ENCODE measurements around the gene DKK2.

- TF ChIP-seq POLR2A (IDR thresholded peaks at IDR 0.05; ENCODE audit: low read depth, low read length) (no peak), HDAC2 (IDR thresholded peaks at IDR 0.05) (no peak), CTCF (IDR thresholded peaks at IDR 0.05 in 2 of 3, conservative IDR thresholded peaks at IDR 0.05 in 1 of 3; ENCODE audit: control insufficient read depth in 2 of 3, extremely low read depth in 1 of 3, insufficient read depth in 1 of 3, low read depth in 3 of 3, low read length in 3 of 3) (no peak; a peak in 1 of 6 replicates), KDM1A (IDR thresholded peaks at IDR 0.05; ENCODE audit: borderline replicate concordance) (no peak), ZNF274 (IDR thresholded peaks at IDR 0.05; ENCODE audit: insufficient read depth, insufficient read length) (no peak), TARDBP (IDR thresholded peaks at IDR 0.05; ENCODE audit: borderline replicate concordance) (no peak), ASH2L (IDR thresholded peaks at IDR 0.05; ENCODE audit: borderline replicate concordance, low read depth) (no peak), JUND (IDR thresholded peaks at IDR 0.05; ENCODE audit: low read depth, low read length) (no peak), RAD21 (IDR thresholded peaks at IDR 0.05; ENCODE audit: insufficient read depth, low read depth, low read length) (no peak)
Measured at GRCh38 chr4:107044170-107044569, 8.1 kb upstream of the DKK2 start.

Data from GM12878 (cell line).